ENCODE data around the gene FDCSP.
"Not testable (repeated sequence)": the region's sequence is repeated elsewhere in the genome, so short reads cannot be mapped to it uniquely, and the experiment has no call there.

FDCSP gene

DNA sequence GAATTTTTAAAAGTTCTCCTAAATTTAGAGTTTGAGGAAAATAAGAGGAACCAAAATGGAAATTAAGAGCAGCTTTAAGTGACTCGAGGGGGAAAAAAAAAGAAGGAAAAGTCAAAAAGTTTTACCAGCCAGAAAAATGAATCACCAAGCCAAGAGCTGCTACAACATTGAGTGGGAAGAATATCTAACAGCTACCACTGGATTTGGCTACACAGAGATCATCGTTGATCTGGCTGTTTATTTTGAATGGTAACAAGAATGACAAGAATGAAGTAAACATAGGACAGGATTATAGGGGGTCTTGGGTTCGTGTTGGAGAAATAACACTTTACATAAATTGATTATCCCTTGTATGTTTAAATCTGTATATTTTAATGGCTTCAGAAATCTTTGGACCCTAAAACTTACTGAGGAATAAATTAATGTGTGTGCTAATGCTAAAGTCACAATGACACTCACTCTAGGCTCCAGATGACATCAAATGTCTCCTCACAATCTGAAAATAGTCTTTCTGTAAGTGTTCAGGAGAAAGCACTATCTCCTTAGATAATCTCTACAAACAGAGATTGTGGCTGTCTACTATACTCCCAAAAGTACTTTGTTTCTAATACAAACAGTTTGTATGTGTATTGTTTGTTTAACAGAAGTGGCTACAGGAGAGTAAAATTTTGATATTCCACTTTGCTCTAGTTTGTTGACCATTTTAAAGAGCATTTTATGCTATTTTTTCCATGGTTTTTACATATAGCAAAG, 13.4 kb downstream of the FDCSP start:
- DNase-seq (ENCODE audit: low read depth in 1 of 2, low spot score in 1 of 2), result no peak

DNA sequence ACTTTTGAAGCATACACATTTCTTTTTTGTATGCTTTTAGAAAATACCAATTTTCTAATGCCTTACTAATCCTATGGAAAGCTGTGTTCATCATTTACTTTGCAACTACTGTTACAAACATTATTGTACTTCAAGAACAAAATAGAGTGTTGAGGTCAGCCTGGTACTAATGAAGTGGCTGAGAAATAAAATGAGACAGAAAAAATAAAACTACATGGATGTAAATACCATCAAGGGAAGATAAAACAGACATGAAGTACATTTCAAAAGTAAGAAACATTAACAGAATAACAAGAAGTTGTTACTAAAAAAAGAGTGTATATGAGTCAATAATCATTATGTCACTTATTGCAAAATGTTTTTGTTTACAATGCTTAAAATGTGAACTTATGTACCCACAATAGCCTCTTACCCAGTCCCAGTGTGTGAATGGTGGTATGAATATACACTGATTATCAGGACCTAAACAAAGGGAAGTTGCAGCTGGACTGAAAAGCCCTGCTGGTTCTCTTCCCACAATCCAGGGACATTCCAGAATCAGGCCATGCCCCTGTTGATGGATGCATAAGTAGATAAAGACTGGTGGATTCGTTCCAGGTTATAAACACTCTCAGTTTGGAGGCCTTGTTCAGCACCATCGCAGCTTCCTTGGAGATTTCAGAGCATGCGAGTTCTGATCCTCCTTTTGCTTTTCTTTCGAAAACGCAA, 14.1 kb downstream of the FDCSP start:
- no peak for DNase-seq (ENCODE audit: low read depth in 1 of 2, low spot score in 1 of 2)

DNA sequence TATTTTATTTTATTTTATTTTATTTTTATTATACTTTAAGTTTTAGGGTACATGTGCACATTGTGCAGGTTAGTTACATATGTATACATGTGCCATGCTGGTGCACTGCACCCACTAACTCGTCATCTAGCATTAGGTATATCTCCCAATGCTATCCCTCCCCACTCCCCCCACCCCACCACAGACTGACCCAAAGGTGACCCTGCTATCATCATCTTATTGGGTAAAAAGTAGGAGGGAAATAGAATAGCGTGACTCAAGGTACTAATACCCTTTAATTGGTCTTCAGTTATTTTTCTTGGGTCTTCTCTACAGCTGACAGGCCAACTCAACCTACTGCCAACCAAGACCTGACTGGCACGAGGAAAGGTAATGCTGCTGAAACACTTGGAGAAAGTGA, 16.4 kb downstream of the FDCSP start, which contains the start of gene CSN3:
Gene CSN3, plus strand, starts transcription at position 301 of the 400 bp plus-strand sequence. CDS start 2,223 bp downstream, outside the sequence.
- not testable (repeated sequence) for DNase-seq (ENCODE audit: low read depth in 1 of 2, low spot score in 1 of 2)

DNA sequence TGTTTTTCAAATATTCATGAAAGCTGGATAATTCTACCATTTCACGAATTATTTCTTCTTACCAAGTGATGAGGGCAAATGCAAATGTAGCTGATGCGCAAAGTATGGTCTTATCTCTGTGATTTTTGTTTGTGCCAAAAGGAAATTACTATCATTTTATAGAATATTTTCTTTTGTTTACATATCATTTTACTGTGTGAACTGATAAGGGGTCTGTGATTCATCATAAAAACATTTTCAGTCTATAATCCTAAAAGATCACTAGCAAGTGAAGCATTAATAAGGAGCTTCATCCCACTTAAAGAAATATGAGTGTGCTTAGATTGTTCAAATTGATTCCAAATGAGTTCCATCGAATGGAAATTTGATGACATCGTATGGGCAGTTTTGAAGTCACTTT, 17.2 kb downstream of the FDCSP start:
- no peak for DNase-seq (ENCODE audit: low read depth in 1 of 2, low spot score in 1 of 2)

DNA sequence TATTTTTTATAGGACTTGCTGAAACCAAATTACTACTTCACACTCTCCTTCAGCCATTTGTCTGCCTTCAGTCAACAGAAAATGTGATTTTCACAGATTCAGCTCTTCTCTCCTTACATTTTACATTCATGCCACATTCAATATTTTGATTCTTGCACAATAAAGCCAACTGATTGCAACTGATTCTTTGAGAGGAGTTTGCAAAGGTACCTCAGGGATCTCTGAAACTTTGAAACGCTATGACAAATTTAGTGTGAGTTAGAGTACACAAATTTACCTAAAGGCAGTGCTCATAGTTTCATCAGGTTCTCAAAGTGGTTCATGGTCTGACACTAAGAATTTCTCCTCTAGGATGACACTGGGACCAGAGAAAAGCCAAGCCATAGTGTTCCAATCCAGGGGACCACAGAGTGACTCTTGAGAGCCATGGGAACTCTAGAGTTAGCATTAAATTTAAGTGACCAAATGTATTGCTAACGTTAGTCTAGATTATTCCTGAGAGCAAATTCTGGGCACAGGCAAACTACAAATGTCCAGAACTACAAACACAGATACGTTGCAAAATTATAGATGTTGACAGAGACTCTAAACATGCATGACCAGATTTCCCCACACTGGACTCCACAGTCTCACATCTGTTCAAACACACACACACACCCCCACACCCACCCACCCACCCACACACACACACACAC, 25.5 kb downstream of the FDCSP start:
- no peak for DNase-seq (ENCODE audit: low read depth in 1 of 2, low spot score in 1 of 2)

DNA sequence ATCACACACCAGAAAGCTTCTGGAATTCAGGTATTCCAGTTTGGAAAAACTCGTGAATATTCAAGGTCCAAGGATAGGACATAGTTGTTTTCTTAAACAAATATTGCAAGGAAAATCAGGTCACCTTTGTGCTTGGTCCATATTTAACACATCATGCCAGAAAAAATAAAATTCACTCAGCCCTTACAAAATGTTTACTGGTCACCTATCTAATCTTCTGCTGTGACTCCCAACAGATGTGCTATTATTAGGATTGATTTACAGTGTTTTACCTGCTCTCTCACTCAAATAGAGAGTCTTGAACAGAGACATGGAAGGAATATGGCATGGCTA, 26.0 kb downstream of the FDCSP start:
- DNase-seq (ENCODE audit: low read depth in 1 of 2, low spot score in 1 of 2), result no peak

DNA sequence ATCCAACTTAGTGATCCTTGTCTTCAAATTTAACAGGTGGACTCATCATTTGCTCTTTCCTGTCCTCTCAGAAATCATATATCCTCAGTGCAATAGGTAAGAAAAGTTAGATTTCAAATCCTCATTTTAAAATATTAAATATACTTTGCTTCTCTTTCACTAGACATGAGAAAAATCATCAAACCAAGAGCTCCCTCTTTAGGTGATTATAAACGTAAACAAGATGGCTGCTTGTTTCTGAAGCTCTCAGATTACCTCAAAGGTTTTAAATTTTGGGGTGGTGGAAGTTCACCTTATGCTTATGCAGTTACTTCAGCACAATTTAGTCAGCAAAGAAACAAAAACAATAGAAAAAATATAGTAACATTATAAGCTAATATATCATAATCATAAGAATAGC, 43.8 kb downstream of the FDCSP start:
- DNase-seq (ENCODE audit: low read depth in 1 of 2, low spot score in 1 of 2), result no peak

DNA sequence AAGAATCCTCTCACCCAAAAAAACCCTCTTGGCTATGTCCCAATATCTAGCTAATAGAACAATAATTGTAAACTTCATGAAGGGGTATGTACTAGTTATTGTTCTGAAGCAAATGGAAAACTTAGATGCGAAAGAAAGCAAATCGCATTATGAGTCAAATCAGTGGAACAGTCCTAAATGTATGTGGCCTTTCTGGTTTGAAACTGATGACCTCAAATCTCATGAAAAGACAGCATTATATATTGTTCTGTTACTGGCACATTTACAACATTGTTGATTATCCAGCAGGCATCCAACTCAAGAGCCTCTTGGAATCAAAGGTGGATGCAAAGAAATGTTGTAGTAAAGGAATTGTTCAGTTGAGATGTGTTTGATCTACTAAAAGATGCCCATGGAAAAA, 51.2 kb downstream of the FDCSP start:
- no peak for DNase-seq (ENCODE audit: low read depth in 1 of 2, low spot score in 1 of 2)

DNA sequence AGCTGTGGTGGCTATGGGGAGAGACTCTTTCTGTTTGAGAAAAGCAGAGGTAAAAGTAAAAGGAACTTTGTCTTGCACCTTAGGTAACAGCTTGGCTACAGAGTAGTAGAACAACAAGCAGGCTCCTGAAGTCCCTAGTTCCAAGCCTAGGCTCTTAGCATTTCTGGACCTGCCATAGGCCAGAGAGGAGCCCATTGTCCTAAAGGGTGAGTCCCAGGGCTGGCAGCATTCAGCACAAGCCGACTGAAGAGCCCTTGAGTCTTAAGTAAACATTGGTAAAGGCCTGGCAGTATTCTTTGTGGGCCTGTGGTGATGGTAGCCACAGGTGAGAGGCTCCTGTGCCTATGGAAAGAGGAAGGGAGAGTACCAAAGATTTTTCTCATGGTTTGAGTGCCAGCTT, 54.6 kb downstream of the FDCSP start:
- DNase-seq (ENCODE audit: low read depth in 1 of 2, low spot score in 1 of 2), result no peak

All from stimulated activated CD4-positive, alpha-beta T cell treated with anti-CD3 and anti-CD28 coated beads, Interleukin-15, amount 100 ng/mL, for 1 hour (primary cell).